SK-N-SH treated with all-trans-retinoic acid at 6 μM for 48 hours (cell line): ENCODE results near the gene SCAF8.

Experiments used
- ISL1 ChIP-seq: fragments of 250-450 bp; sonication (Bioruptor Pico); IDR thresholded peaks from 2 replicates; pipeline ENCODE4 v2.1.2; 2022; ENCODE audit warnings: mild to moderate bottlenecking, moderate library complexity
- OSR1 ChIP-seq: fragments of 250-450 bp; sonication (Bioruptor Pico); IDR thresholded peaks from 2 replicates; pipeline ENCODE4 v1.8.0; 2022; ENCODE audit warnings: moderate library complexity, mild to moderate bottlenecking, inconsistent platforms
- RARB ChIP-seq: fragments of 250-450 bp; sonication (Bioruptor Pico); IDR thresholded peaks from 2 replicates; pipeline ENCODE4 v1.8.0; 2021; ENCODE audit warnings: mild to moderate bottlenecking, moderate library complexity
- SNAI2 ChIP-seq: fragments of 250-450 bp; sonication (Bioruptor Pico); IDR thresholded peaks from 2 replicates; pipeline ENCODE4 v1.5.0; 2020; ENCODE audit warnings: mild to moderate bottlenecking, moderate library complexity
- TCF4 ChIP-seq: fragments of 250-450 bp; sonication (Bioruptor Pico); IDR thresholded peaks from 2 replicates; pipeline ENCODE4 v1.8.0; 2021; ENCODE audit warnings: mild to moderate bottlenecking, moderate library complexity, borderline replicate concordance
- ZFP3 ChIP-seq: fragments of 250-450 bp; sonication (Bioruptor Pico); IDR thresholded peaks from 2 replicates; pipeline ENCODE4 v1.5.0; 2020; ENCODE audit warnings: mild to moderate bottlenecking, moderate library complexity
- ZFP30 ChIP-seq: fragments of 450-650 bp; formaldehyde crosslinking; IDR thresholded peaks from 2 replicates; pipeline ENCODE4 v1.5.0; 2022; ENCODE audit warnings: mild to moderate bottlenecking, moderate library complexity
- ZNF565 ChIP-seq: fragments of 450-650 bp; formaldehyde crosslinking; conservative IDR thresholded peaks from 2 replicates; pipeline ENCODE4 v1.5.0; 2020; ENCODE audit warnings: low read depth, mild to moderate bottlenecking, moderate library complexity

GRCh38 chr6:154738551-154738961, 5.3 kb downstream of the SCAF8 start:
- TF ChIP-seq ZFP3 (CRISPR knock-in tag): no peak
- TF ChIP-seq TCF4 (CRISPR knock-in tag): no peak
- no peak for TF ChIP-seq ZFP30 (CRISPR knock-in tag)
- no peak for TF ChIP-seq OSR1 (CRISPR knock-in tag)
- TF ChIP-seq RARB (CRISPR knock-in tag): no peak
- TF ChIP-seq ISL1: no peak
- no peak for TF ChIP-seq ZNF565 (CRISPR knock-in tag)
- no peak for TF ChIP-seq SNAI2
